K562 (cell line): Measurements from ENCODE around the gene MFSD6. TPM values are rescaled to one million over a fixed set of nuclear protein-coding genes. Genes with fewer than 3 reads are reported as not detected.
A peak's percentile ranks its signal among the peaks of the same experiment; 100 is the strongest.

Experiments
- ATAC-seq: fragments of 200-7000 bp; cut with Tn5 transposase; 3 replicates; pipeline ENCODE4 v1.9.1; 2020; ENCODE audit warnings: moderate library complexity
- BruUV-seq: library from RNA; stranded (reverse); fragments of 400-500 nt; replicated peaks from 2 replicates; lab custom pipeline; 2021; lab: Mats Ljungman, UMichigan
- CTCF ChIA-PET: fragments of 300-600 bp; formaldehyde crosslinking; extraction: SDS; loops from one replicate; lab custom pipeline; 2021; ENCODE audit warnings: low intra/inter-chr PET ratio; lab: Yijun Ruan, JAX
- POLR2A ChIA-PET: fragments of 300-600, 350-650 bp; sonication (Branson Sonifier 250); formaldehyde crosslinking; extraction: SDS; loops from one replicate; lab custom pipeline; 2021; ENCODE audit warnings: antibody characterized with exemption, inconsistent platforms; lab: Yijun Ruan, JAX
- DNase-seq, 4 experiments: peaks; one replicate each; pipeline versions ENCODE4 v3.0.0 to v3.0.0-alpha.2; 2011 to 2018; ENCODE audit warnings: low spot score in 3 of 4, mixed read lengths in 3 of 4; ENCODE audit errors: extremely low read depth in 1 of 4
- FAIRE-seq: peaks from 2 replicates; lab custom pipeline; 2011; peaks lifted over from hg19 to GRCh38; lab: Jason Lieb, UNC
- H2AFZ ChIP-seq: 2 replicates; pipeline ENCODE4 v1.6.0; 2011; ENCODE audit warnings: low read depth, low read length, control low read depth, inconsistent platforms
- H3K27ac ChIP-seq: fragments of 200-600 bp; 3 replicates; pipeline ENCODE4 v1.8.0; 2011; ENCODE audit warnings: low read depth, mild to moderate bottlenecking, control low read depth, inconsistent platforms, low read length, moderate library complexity, mixed read lengths; ENCODE audit errors: extremely low read depth
- H3K27me3 ChIP-seq, 2 experiments: fragments of 300-600 bp in 1 of 2; 2 replicates in 1 of 2; 3 replicates in 1 of 2; pipeline versions ENCODE4 v1.6.0 to v1.8.0; 2011; ENCODE audit warnings: inconsistent platforms in 2 of 2, low read length in 2 of 2, mild to moderate bottlenecking in 1 of 2, mixed read lengths in 1 of 2, moderate library complexity in 1 of 2; ENCODE audit not compliant: control insufficient read depth in 2 of 2, insufficient read depth in 2 of 2
- H3K36me3 ChIP-seq: fragments of 300-600 bp; 3 replicates; pipeline ENCODE4 v1.8.0; 2011; ENCODE audit warnings: mild to moderate bottlenecking, low read length, inconsistent platforms; ENCODE audit not compliant: control insufficient read depth, insufficient read depth
- H3K4me1 ChIP-seq, 2 experiments: fragments of 200-600 bp in 1 of 2; replicated peaks in 1 of 2; 2 replicates in 1 of 2; 3 replicates in 1 of 2; pipeline versions ENCODE4 v1.5.1 to v1.8.0; 2011; ENCODE audit warnings: inconsistent platforms in 2 of 2, low read length in 2 of 2, mild to moderate bottlenecking in 1 of 2, mixed read lengths in 1 of 2, moderate library complexity in 1 of 2; ENCODE audit not compliant: control insufficient read depth in 2 of 2, insufficient read depth in 2 of 2
- H3K4me2 ChIP-seq: 2 replicates; pipeline ENCODE4 v1.6.1; 2011; ENCODE audit warnings: low read length, control low read depth, inconsistent platforms, mixed read lengths; ENCODE audit not compliant: insufficient read depth
- H3K4me3 ChIP-seq: fragments of 200-600 bp; sonication (generic), shearing (Covaris generic); 2 replicates; pipeline ENCODE4 v1.5.1; 2016; ENCODE audit warnings: control low read depth, inconsistent platforms
- H3K79me2 ChIP-seq: fragments of 200-600 bp; 3 replicates; pipeline ENCODE4 v1.8.0; 2011; ENCODE audit warnings: low read length, inconsistent platforms; ENCODE audit not compliant: control insufficient read depth, insufficient read depth
- H3K9ac ChIP-seq, 2 experiments: 2 replicates each; pipeline versions ENCODE4 v1.6.0 to v1.6.1; 2011; ENCODE audit warnings: low read depth in 2 of 2, low read length in 2 of 2, control low read depth in 1 of 2, inconsistent platforms in 1 of 2, mild to moderate bottlenecking in 1 of 2, mixed read lengths in 1 of 2; ENCODE audit not compliant: insufficient read depth in 1 of 2
- H3K9me1 ChIP-seq: one replicate; pipeline ENCODE4 v1.6.0; 2011; ENCODE audit warnings: inconsistent platforms, mild to moderate bottlenecking, low read length, moderate library complexity; ENCODE audit not compliant: control insufficient read depth, insufficient read depth
- H3K9me3 ChIP-seq: replicated peaks from 2 replicates; pipeline ENCODE4 v1.5.1; 2011; ENCODE audit warnings: low read depth, low read length, inconsistent platforms; ENCODE audit not compliant: control insufficient read depth, insufficient read depth
- H4K20me1 ChIP-seq: replicated peaks from 2 replicates; pipeline ENCODE4 v1.6.1; 2011; ENCODE audit warnings: low read length, inconsistent platforms, mixed read lengths; ENCODE audit not compliant: control insufficient read depth, insufficient read depth
- AFF1 ChIP-seq, 2 experiments: fragments of 450-650 bp; IDR thresholded peaks; 2 replicates each; pipeline ENCODE4 v1.6.1; 2018; ENCODE audit warnings: mild to moderate bottlenecking in 2 of 2, low read depth in 1 of 2; ENCODE audit not compliant: partially characterized antibody in 2 of 2
- BCOR ChIP-seq: fragments of 450-650 bp; IDR thresholded peaks from 2 replicates; pipeline ENCODE4 v1.6.1; 2016
- CBX1 ChIP-seq: sonication (generic); IDR thresholded peaks from 2 replicates; pipeline ENCODE4 v1.6.1; 2016; ENCODE audit warnings: antibody characterized with exemption, low read depth, mild to moderate bottlenecking
- CHD4 ChIP-seq: fragments of 200-600 bp; sonication (generic); IDR thresholded peaks from 3 replicates; pipeline ENCODE4 v1.6.1; 2012; ENCODE audit warnings: low read depth, mild to moderate bottlenecking, mixed read lengths, low read length, inconsistent platforms; ENCODE audit not compliant: insufficient read depth, insufficient replicate concordance, poor library complexity, severe bottlenecking
- GABPA ChIP-seq: fragments of 200-800 bp; sonication (Bioruptor generic); conservative IDR thresholded peaks from 2 replicates; pipeline ENCODE4 v1.6.1; 2016; ENCODE audit warnings: low read depth, missing genetic modification characterization, missing compliant biosample characterization
- GTF2F1 ChIP-seq: IDR thresholded peaks from 2 replicates; pipeline ENCODE4 v1.6.1; 2011; ENCODE audit warnings: low read depth, low read length, improper control_type of control experiment
- GTF3C2 ChIP-seq: IDR thresholded peaks from 3 replicates; pipeline ENCODE4 v1.6.1; 2011; ENCODE audit warnings: borderline replicate concordance, mild to moderate bottlenecking, moderate library complexity; ENCODE audit not compliant: insufficient read length; ENCODE audit errors: extremely low read depth
- ID3 ChIP-seq, 2 experiments: fragments of 250-450 bp in 1 of 2; fragments of 450-650 bp in 1 of 2; sonication (Bioruptor Pico) in 1 of 2; IDR thresholded peaks; 2 replicates each; pipeline versions ENCODE4 v1.6.1 to v1.8.0; 2016 to 2021; ENCODE audit warnings: mild to moderate bottlenecking in 2 of 2, moderate library complexity in 2 of 2, missing compliant biosample characterization in 1 of 2, missing genetic modification characterization in 1 of 2
- KDM1A ChIP-seq, 2 experiments: fragments of 450-650 bp; IDR thresholded peaks; 2 replicates each; pipeline ENCODE4 v1.6.1; 2016; ENCODE audit warnings: mild to moderate bottlenecking in 2 of 2
- MAX ChIP-seq: sonication (generic); formaldehyde crosslinking; IDR thresholded peaks from 2 replicates; pipeline ENCODE4 v1.9.0; 2022; ENCODE audit warnings: mild to moderate bottlenecking, missing genetic modification reagents
- SREBF2 ChIP-seq: sonication (generic); formaldehyde crosslinking; IDR thresholded peaks from 2 replicates; pipeline ENCODE4 v1.4.0; 2020; ENCODE audit warnings: mild to moderate bottlenecking, missing genetic modification reagents
- ZNF140 ChIP-seq: fragments of 250-450 bp; sonication (Bioruptor Pico); IDR thresholded peaks from 2 replicates; pipeline ENCODE4 v1.8.0; 2021; ENCODE audit warnings: moderate library complexity, mild to moderate bottlenecking, inconsistent platforms
- ZNF780A ChIP-seq: fragments of 250-450 bp; sonication (Bioruptor Pico); IDR thresholded peaks from 2 replicates; pipeline ENCODE4 v1.5.0; 2021; ENCODE audit warnings: mild to moderate bottlenecking
- WGBS: fragments of 100-300 bp; shearing (Covaris generic); methylation state at CpG from one replicate; pipeline ENCODE4 v1.1.6; 2016; ENCODE audit warnings: low coverage, mixed read lengths; ENCODE audit not compliant: insufficient coverage; ENCODE audit errors: missing lambda C conversion rate; 5-methylcytosine and 5-hydroxymethylcytosine counted together
- in situ Hi-C: fragments of 300-500 bp; cut with MboI; formaldehyde crosslinking; loops from 4 replicates; pipeline ENCODE4 v1.15.0; 2018; ENCODE audit warnings: inconsistent platforms, mixed read lengths
- intact Hi-C: fragments of 100-400 bp; cut with micrococcal nuclease; formaldehyde crosslinking; loops from 2 replicates; pipeline ENCODE4 v1.14.2; 2022
- polyA plus RNA-seq, 8 experiments: library from polyadenylated mRNA; depleted of rRNA in 4 of 8; stranded (reverse) in 5 of 8; unstranded in 3 of 8; fragments of >200 nt; fragmentation: Nextera tagmentation in 2 of 8; fragmentation: Illumina TruSeq in 1 of 8; extraction: Ambion mirVana in 2 of 8; extraction: Trizol in 1 of 8; gene quantifications; 2 replicates each; pipeline versions ENCODE4 v1.2.1 to v1.2.3, GENCODE V29; 2011 to 2014; ENCODE audit warnings: inconsistent platforms in 1 of 8, missing spikeins in 1 of 8
- total RNA-seq, 7 experiments: library from RNA; depleted of rRNA in 6 of 7; stranded (reverse); fragments of >200 nt in 6 of 7; fragmentation: Illumina TruSeq in 2 of 7; extraction: Trizol in 2 of 7; gene quantifications; 2 replicates each; pipeline versions ENCODE4 v1.2.1 to v1.2.3, GENCODE V29; 2011 to 2021; ENCODE audit warnings: low replicate concordance in 1 of 7

Gene MFSD6
- total and polyA plus RNA-seq, 9 of the 15 experiments (the other 6 are each of a cell fraction or from before 2014, with no cell fraction given), result 1.1 to 7.9 (median 4.4) TPM

- ChIA-PET CTCF (no interaction called here), POLR2A (no interaction called here)
- no peaks in the 10 kb centered on the region for H3K9me3 ChIP-seq
- H2AFZ ChIP-seq, result no peak overlapping the region
- no peaks in the 10 kb centered on the region for H3K79me2 ChIP-seq
- BruUV-seq, result no TSS peak
- H3K27ac ChIP-seq, result no peak overlapping the region
- H3K9ac ChIP-seq, result no peak overlapping the region
- in situ Hi-C loops, result no loop called here
- FAIRE-seq (no peak), ATAC-seq (no peak), DNase-seq (no peak)
- H3K4me2 ChIP-seq, result no peak overlapping the region
- WGBS, result 42% methylated on average over 2 of the region's 2 CpGs
- H3K4me1 ChIP-seq, result no peaks in the 10 kb centered on the region; a peak in 1 of 5 replicates
- no peak overlapping the region for H3K4me3 ChIP-seq
- H3K27me3 ChIP-seq, result no peaks in the 10 kb centered on the region
- intact Hi-C loops, result no loop called here
- H3K36me3 ChIP-seq, result no peaks in the 10 kb centered on the region
- H4K20me1 ChIP-seq, result no peaks in the 10 kb centered on the region
- H3K9me1 ChIP-seq, result no peaks in the 10 kb centered on the region
- TF ChIP-seq GTF2F1 (no peak), GABPA (no peak), CBX1 (no peak), SREBF2 (CRISPR knock-in tag) (no peak), GTF3C2 (no peak), BCOR (peak; percentile 74), ID3 (CRISPR knock-in tag; IDR thresholded peaks at IDR 0.05) (no peak), ID3 (tag; IDR thresholded peaks at IDR 0.05) (no peak), CHD4 (peak; percentile 28), KDM1A (IDR thresholded peaks at IDR 0.05) (peak; percentile 16 to 24; a peak in 1 of 4 replicates), ZNF780A (CRISPR knock-in tag) (no peak), AFF1 (IDR thresholded peaks at IDR 0.05; ENCODE audit: low read depth in 1 of 2, partially characterized antibody in 2 of 2) (no peak), ZNF140 (no peak), MAX (CRISPR knock-in tag) (no peak)
These were observed 27.0 kb downstream of the MFSD6 start for GRCh38 chr2:190435031-190435670.
